Measurements from ENCODE around the gene TIGAR.
A peak's percentile ranks its signal among the peaks of the same experiment; 100 is the strongest.

The TIGAR gene

GRCh38 chr12:4320853-4321701 lies at the start of gene TIGAR:
TIGAR (plus strand) TSS chr12:4321213; CDS start chr12:4321272, 59 bp downstream.
- DNase-seq, result peak; percentile 43 to 96 (median 88)

GRCh38 chr12:4271717-4272423 lies 49.1 kb upstream of the TIGAR start:
- DNase-seq, result peak in 11 of 14 donors; percentile 8 to 81 (median 64)

- DNase-seq, result peak in 7 of 14 donors; percentile 52 to 76 (median 64)
Measured at GRCh38 chr12:4272424-4273272, 48.4 kb upstream of the TIGAR start.

- DNase-seq, result no peak
Measured at GRCh38 chr12:4273273-4273651, 47.8 kb upstream of the TIGAR start.

GRCh38 chr12:4273652-4274395 lies 47.2 kb upstream of the TIGAR start, which contains the start of gene CCND2:
CCND2 (plus strand) TSS chr12:4273762; CDS start chr12:4274041, 279 bp downstream.
- peak in 11 of 14 donors; percentile 16 to 79 (median 67) for DNase-seq

GRCh38 chr12:4274396-4275015 lies 46.5 kb upstream of the TIGAR start:
- peak in 3 of 14 donors; percentile 38 to 58 (median 55) for DNase-seq

GRCh38 chr12:4275016-4275869 lies 45.8 kb upstream of the TIGAR start:
- DNase-seq, result peak in 3 of 14 donors; percentile 31 to 59 (median 38)

GRCh38 chr12:4275870-4276301 lies 45.1 kb upstream of the TIGAR start:
- peak in 1 of 14 donors; percentile 37 for DNase-seq

- DNase-seq, result peak in 13 of 14 donors; percentile 30 to 78 (median 66)
Measured at GRCh38 chr12:4276524-4277204, 44.3 kb upstream of the TIGAR start.

- DNase-seq, result no peak
Measured at GRCh38 chr12:4277205-4277543, 43.8 kb upstream of the TIGAR start.

- no peak for DNase-seq
Measured at GRCh38 chr12:4277857-4278256, 43.2 kb upstream of the TIGAR start.

- peak in 7 of 14 donors; percentile 30 to 58 (median 36) for DNase-seq
Measured at GRCh38 chr12:4278329-4279197, 42.5 kb upstream of the TIGAR start.

GRCh38 chr12:4279198-4279690 lies 41.8 kb upstream of the TIGAR start:
- DNase-seq, result no peak

- peak in 2 of 14 donors; percentile 31 to 32 for DNase-seq
Measured at GRCh38 chr12:4280351-4281163, 40.5 kb upstream of the TIGAR start.

- no peak for DNase-seq
Measured at GRCh38 chr12:4281173-4281654, 39.8 kb upstream of the TIGAR start.

- DNase-seq, result no peak
Measured at GRCh38 chr12:4282103-4282891, 38.7 kb upstream of the TIGAR start.

All from C1 segment of cervical spinal cord (tissue), 14 donors.